ENCODE measurements around the gene CHRM2. TPM values are rescaled to one million over a fixed set of nuclear protein-coding genes. Genes with fewer than 3 reads are reported as not detected.

Gene CHRM2
- total RNA-seq, 1 experiment from 2014 or later = not detected

DNA sequence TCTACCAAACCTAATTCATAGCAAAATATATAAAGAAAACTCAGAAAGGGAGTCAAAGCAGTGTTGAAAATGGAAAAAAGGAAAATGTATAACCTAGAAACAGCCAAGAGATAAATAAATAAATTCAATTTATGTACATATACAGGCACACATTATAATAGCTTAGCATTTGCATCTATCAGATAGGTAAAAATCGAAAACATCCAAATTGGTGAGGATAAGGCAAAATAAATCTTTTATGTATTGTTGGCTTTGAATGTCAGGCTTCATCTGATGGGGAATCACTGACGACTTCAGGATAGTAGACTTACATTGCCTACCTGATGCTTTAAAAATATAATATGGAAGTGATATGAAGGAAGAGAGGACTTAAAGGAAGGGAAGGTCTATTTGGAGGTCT lies 20.6 kb upstream of the CHRM2 start:
- H2AK5ac ChIP-seq (ENCODE audit: insufficient read length, low read length) = no peak overlapping the region
- H2BK20ac ChIP-seq (ENCODE audit: low read depth, low read length, poor library complexity, severe bottlenecking) = no peak overlapping the region
- H3K27me3 ChIP-seq (ENCODE audit: insufficient read depth, low read length) = no peaks in the 10 kb centered on the region
- H3K9me3 ChIP-seq (ENCODE audit: control insufficient read depth, low read depth, low read length) = no peaks in the 10 kb centered on the region
- H3K9ac ChIP-seq (ENCODE audit: extremely low read depth, insufficient read length, low read length) = no peak overlapping the region
- no peak overlapping the region for H3K14ac ChIP-seq (ENCODE audit: insufficient read depth, low read length)
- H3K4ac ChIP-seq (ENCODE audit: low read depth, low read length) = no peak overlapping the region
- H2BK15ac ChIP-seq (ENCODE audit: low read depth, low read length) = no peak overlapping the region
- H3K4me1 ChIP-seq (ENCODE audit: insufficient read depth, low read length) = no peaks in the 10 kb centered on the region
- WGBS (ENCODE audit: extremely low coverage, insufficient read length, low lambda C conversion rate) = no CpG with 5 or more reads among the region's 2 CpGs
- Mint-ChIP-seq H3K36me3 (ENCODE audit: insufficient read depth in 1 of 3, low read depth in 3 of 3) (no peaks in the 10 kb centered on the region), H3K9me3 (no peaks in the 10 kb centered on the region), H3K4me1 (no peaks in the 10 kb centered on the region), H3K27ac (no peak overlapping the region), H3K27me3 (ENCODE audit: low read depth) (peaks cover 8% of the 10 kb centered on the region; the same call in 1 of the 2 replicates), H3K4me3 (no peak overlapping the region)
- H3K18ac ChIP-seq (ENCODE audit: insufficient read length, low read depth, low read length) = no peak overlapping the region
- no peak overlapping the region for H3K4me2 ChIP-seq (ENCODE audit: insufficient read depth, insufficient read length, low read length)
- TF ChIP-seq CTCF (conservative IDR thresholded peaks at IDR 0.05) = no peak
- H3K79me1 ChIP-seq (ENCODE audit: insufficient read depth, low read depth, low read length, poor library complexity, severe bottlenecking) = no peaks in the 10 kb centered on the region
- H4K20me1 ChIP-seq (ENCODE audit: control insufficient read depth, insufficient read depth, insufficient read length) = no peaks in the 10 kb centered on the region
- H3T11ph ChIP-seq (ENCODE audit: low read length) = no peak overlapping the region
- no peak overlapping the region for H3K56ac ChIP-seq (ENCODE audit: insufficient read length, low read depth, low read length)
- no peak overlapping the region for H4K8ac ChIP-seq (replicated peaks; ENCODE audit: insufficient read length, low read depth, low read length)
- H3K23me2 ChIP-seq (ENCODE audit: insufficient read length, low read depth, low read length, poor library complexity, severe bottlenecking) = no peaks in the 10 kb centered on the region
- H4K91ac ChIP-seq (ENCODE audit: insufficient read length, low read depth, low read length) = no peak overlapping the region
- H3K79me2 ChIP-seq (ENCODE audit: insufficient read depth, low read length) = no peaks in the 10 kb centered on the region
- no peak overlapping the region for H3K23ac ChIP-seq (ENCODE audit: insufficient read length, low read depth, low read length)
- H2AFZ ChIP-seq (ENCODE audit: low read length) = no peak overlapping the region
- no peak for DNase-seq
- no peak overlapping the region for H3K27ac ChIP-seq (ENCODE audit: insufficient read length, low read depth, low read length)
- no peak overlapping the region for H2BK120ac ChIP-seq (ENCODE audit: low read depth, low read length, poor library complexity, severe bottlenecking)
- H2BK12ac ChIP-seq (ENCODE audit: insufficient read length, low read depth, low read length) = no peak overlapping the region
- H4K5ac ChIP-seq (ENCODE audit: insufficient read length, low read depth, low read length) = no peak overlapping the region
- H2BK5ac ChIP-seq (ENCODE audit: insufficient read length, low read length) = no peak overlapping the region
